HL-60/S4 treated with retinoic acid at 250 ng/mL for 4 days and 3 days (cell line): ENCODE measurements around the gene PI4KB.

Source experiments
- in situ Hi-C: fragments of 300-500 bp; cut with MboI; formaldehyde crosslinking; loops from 2 replicates; pipeline ENCODE4 v1.7.0; 2022; ENCODE audit warnings: low sequenced_read_pairs

The PI4KB gene

DNA sequence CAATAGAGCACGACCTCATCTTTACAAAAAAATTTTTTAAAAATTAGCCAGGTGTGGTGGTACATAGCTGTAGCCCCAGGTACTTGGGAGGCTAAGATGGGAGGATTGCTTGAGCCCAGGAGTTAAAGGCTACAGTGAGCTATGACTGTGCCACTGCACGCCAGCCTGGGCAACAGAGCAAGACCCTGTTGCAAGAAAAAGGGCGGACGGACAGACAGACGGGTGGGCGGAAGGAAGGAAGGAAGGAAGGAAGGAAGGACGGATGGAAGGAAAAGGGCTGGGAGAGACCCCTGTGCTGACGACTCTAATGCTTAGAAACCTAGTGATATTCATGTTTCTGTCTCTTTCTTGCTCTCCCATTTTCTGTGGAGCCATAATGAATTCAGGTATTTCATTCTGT is 14.4 kb downstream of the PI4KB start:
- in situ Hi-C loops, result no loop called here

DNA sequence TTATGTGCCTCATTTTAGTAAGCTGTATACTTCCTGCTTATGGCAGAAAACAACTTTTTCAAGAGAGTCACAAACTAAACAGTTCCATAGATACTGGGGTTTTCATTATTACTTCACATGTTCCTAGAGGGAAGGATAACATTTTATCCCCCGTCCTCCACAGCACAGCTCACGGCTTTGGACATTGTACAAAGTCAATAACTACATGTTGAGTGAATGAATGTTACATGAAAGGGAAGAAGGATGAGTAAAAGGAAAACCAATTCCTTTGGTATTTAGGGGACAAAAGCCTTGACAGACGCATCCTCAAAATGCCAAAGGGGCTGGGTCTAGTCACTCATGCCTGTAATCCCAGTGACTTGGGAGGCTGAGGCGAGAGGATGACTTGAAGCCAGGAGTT is 14.8 kb downstream of the PI4KB start:
- in situ Hi-C loops, result no loop called here

DNA sequence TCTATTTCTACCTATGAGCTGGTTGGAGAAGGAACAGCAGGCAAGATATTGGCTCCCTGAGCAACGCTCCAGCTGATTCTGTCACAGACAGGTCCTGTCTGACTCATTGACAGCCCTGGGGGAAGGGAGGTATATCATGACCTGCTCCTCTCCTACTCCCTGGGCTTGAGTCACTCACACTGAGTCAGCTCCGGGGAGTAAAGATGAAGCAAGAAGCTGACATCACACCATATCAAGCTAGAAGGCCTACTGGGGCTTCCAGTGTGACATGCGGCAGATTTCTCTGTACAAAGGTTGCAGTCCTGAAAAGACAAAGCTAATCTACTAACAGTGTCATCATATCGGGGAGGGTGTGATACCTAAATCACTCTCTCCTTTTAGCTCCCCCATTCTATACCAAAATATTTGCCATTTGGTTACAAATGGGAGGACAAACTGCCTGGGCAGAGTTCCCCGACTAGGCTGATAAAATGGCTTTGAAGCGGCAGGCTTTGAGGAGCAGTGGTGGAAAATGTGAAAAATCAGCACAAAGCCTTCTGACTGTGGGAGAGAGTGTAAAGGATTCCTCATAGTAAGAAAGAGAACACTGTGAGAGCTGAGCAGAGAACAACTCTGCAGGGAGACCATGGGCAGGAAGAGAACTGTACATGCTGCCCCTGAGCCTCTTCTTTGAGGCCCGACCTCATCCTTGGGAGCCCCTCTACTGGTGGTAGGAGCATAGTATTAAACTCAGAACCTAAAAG is 15.5 kb downstream of the PI4KB start:
- in situ Hi-C loops, result no loop called here

DNA sequence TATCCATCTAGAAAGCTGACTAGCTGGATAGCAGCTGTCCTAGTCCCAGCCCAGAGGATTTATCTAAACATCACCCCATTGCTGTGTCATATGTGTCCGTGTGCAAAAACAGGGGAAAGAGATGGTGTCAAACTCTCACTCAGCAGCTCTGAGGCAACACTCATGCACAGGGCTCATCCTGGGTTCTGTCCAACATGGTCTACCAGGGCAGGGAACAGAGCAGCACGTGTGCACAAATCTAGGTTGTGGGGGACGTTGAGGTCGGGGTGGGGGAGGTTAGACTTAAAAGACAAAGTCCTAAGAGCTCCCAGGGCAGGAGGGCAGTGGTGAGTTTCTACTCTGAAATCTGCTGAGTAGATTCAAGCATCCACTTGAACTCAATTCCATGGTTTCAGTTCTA is 16.2 kb downstream of the PI4KB start:
- in situ Hi-C loops, result no loop called here

DNA sequence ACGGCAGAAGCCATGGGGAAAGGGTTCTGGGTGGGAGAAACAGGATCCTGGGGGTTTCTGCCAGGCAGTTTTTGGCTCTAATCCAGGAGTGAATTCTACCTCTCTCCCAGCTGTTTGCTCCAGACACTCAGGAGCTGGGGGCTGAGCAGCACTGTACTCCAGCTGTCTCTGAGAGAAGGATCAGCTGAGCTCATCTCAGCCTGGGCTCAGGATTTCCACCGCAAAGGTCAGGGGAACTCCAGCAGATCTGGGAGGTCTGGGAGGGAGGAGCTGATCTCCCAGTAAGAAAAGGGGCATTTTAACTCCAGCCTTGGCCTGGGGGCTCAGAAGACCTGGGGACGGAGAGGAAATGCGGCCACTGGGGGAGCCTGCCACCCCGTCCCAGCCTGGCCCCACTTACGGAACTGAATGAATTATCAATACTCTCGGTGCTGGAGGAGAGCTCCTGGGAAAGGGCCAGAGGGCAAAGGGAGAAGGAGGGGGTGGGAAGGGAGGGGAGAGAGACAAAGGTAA is 17.3 kb downstream of the PI4KB start:
- in situ Hi-C loops, result no loop called here

DNA sequence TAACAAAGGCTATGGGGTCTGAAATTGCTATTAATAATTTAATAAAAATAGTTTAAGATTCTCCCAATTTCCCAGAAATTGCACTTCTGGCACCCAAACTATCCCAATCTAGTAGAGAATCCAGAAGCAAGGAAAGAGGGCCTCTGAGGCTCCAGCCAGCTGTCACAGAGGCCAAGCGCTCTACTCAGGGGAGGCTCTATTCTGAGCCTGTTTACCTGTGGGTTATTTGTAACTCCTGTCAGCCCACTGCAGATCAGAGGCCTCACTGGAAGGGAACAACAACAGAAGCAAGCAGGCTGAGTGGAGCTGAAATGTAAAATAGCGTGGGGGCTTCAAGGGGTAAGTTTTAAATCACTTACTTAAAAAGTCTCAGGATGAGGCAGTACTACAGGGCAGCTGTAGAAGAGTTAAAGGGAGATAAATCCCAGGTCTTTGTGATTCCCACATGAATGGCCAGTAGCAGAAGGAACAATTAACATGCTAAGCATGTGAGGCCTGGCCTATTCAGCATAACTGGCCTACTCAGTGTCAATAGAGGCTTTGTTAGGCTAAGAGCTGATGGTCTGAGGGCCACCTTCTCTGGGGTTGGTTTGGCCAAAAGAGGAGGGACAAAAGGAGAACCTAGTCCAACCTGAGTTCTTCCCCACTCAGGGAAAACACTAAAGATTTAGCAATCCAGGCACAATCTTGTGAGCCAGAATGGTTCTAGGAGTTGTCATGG is 32.3 kb downstream of the PI4KB start:
- in situ Hi-C loops, result no loop called here

DNA sequence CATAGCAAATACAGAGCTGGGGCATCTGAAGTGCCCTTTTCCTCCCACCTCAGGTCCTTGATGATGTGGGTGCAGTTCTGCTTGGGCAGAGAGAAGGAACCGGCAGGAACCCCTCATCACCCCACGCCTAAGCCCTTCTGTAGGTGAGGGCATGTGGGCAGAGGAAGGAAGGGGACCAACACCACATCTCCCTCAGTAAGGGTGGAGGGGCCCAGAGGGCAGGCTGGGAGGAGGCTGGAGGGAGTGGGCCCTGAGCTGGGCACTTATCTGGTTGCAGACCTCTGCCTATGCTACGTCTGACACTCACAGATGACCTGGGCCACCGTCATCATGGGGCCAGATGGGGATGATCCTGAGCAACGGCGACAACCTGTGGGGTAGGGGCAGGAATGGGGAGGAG is 34.1 kb downstream of the PI4KB start:
- in situ Hi-C loops, result no loop called here

DNA sequence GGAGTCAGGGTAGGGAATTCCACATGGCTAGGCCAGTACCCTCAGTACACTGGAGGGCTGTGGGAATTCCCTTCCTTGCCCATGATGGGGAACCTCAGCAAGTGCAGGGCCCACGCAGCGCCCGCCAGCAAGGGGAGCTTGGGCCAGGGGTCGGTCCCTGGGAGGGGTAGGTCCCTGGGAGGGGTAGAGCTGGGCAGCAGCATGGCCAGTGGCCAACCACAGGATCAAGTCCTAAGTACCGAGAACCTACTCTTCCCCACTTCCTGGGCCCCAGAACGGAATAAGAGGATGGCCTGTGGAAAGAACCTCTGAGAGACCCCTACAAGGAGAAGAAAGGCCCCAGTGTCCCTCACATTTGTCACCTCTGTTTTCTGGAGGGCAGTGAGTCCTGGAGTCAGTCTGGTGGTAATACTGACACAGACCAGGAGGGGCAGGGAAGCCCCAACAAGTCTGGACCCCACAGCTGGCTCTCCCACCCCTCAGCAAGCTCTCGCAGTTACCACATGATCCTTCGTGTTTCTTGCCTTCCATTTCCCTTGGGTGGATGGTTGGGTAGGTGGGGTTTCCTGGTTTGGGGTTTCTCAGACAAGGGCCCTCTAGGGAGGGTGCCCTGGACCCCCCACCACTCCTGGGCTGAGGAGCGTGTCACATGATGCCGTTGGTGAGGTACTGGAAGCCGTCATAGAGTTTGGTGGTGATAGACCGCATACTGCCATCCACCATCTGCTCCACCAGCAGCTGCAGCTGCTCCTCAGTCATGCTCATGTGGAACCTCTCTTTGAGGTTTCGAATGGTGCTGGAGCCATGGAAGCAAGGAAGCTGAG is 34.8 kb downstream of the PI4KB start:
- in situ Hi-C loops, result no loop called here

DNA sequence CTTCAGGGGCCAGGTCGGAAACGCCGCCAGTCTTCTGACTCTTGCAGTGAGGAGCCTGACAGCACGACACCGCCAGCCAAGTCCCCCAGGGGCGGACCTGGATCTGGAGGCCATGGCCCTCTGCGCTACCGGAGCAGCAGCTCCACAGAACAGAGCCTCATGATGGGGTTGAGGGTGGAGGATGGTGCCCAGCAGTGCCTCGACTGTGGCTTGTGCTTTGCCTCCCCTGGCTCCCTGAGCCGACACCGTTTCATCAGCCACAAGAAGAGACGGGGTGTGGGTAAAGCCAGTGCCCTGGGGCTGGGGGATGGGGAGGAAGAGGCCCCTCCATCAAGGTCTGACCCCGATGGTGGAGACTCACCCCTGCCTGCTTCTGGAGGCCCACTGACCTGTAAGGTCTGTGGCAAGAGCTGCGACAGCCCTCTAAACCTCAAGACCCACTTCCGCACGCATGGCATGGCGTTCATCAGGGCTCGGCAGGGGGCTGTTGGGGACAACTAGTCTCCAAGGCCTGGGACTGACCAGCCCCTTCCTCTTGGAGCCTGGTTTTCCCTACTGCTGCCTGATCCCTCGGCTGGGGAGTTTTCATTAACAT is 36.4 kb downstream of the PI4KB start:
- in situ Hi-C loops, result no loop called here

DNA sequence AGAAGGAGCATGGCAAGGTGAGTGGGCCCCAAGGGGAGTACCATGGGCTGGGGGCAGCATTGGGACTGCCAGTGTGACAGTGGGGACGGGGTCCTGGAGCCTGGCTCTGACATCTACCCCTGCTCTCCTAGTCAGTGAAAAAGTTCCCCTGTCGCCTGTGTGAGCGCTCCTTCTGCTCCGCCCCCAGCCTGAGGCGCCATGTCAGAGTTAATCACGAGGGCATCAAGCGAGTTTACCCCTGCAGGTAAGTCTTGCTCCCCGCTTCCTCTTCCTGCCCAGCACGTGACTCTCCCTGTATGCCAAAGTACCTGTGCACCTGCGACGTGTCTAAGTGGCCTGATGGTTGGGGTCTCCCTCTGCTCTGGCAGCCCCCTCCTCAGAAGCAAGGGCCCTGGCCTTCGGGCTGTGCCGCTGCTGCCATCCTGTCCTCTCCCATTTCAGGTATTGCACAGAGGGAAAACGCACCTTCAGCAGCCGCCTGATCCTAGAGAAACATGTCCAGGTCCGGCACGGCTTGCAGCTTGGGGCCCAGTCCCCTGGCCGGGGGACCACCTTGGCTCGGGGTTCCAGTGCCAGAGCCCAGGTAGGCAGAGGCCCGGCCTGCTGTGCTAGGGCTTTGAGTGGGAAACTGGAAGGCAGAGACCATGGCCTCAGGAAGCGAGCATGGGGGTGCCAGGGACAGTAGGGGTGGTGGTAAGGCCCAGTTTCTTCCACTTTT is 37.1 kb downstream of the PI4KB start:
- in situ Hi-C loops, result no loop called here

DNA sequence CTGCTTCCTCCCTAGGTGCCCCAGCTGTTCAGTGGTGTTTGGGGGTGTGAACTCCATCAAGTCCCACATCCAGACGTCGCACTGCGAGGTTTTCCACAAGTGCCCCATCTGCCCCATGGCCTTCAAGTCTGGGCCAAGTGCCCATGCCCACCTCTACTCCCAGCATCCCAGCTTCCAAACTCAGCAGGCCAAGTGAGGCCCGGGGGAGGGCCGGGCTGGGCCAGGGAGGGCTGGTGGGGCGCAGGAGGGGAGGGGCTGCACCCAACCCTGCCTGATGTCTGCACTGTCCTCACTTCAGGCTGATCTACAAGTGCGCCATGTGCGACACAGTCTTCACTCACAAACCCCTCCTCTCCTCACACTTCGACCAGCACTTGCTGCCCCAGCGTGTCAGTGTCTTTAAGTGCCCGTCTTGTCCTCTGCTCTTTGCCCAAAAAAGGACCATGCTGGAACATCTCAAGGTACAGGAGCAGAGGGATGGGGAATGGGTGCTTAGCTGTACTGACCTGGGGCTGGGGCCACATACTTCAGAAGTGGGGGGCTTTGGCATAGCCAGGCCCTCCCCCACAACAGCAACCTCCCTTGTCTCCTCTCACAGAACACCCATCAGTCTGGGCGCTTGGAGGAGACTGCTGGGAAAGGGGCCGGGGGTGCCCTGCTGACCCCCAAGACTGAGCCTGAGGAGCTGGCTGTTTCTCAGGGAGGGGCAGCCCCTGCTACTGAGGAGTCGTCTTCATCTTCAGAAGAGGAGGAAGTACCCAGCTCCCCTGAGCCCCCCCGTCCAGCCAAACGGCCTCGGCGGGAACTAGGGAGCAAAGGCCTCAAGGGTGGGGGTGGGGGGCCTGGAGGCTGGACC is 37.9 kb downstream of the PI4KB start:
- in situ Hi-C loops, result no loop called here

DNA sequence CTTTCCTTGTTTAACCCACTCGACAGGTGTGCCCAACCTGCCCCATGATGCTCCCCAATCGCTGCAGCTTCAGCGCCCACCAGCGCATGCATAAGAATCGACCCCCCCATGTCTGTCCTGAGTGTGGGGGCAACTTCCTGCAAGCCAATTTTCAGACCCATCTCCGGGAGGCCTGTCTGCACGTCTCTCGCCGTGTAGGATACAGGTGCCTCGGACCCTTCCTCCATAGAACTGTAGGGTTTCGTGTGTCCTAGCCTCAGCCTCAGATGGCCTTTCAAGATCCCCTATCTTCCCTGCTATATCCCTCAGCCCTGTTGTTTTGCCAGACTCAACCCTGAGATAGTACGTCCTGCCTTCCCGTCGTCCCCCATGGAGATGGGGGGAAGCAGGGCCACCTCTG is 38.7 kb downstream of the PI4KB start:
- in situ Hi-C loops, result no loop called here

DNA sequence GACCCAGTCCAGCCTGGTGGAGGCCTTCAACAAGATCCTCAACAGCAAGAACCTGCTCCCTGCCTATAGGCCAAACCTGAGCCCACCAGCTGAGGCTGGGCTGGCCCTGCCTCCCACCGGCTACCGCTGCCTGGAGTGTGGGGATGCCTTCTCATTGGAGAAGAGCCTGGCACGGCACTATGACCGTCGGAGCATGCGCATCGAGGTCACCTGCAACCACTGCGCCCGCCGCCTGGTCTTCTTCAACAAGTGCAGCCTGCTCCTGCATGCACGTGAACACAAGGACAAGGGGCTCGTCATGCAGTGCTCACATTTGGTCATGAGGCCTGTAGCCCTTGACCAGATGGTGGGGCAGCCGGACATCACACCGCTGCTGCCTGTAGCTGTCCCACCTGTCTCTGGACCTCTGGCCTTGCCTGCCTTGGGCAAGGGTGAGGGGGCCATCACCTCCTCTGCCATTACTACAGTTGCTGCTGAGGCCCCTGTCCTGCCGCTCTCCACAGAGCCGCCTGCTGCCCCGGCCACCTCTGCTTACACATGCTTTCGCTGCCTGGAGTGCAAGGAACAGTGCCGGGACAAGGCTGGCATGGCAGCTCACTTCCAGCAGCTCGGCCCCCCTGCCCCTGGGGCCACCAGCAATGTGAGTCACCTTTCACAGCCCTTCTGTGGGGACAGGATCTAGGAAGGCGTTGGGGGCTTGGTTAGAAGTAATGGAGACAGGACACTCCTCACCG is 39.3 kb downstream of the PI4KB start:
- in situ Hi-C loops, result no loop called here

DNA sequence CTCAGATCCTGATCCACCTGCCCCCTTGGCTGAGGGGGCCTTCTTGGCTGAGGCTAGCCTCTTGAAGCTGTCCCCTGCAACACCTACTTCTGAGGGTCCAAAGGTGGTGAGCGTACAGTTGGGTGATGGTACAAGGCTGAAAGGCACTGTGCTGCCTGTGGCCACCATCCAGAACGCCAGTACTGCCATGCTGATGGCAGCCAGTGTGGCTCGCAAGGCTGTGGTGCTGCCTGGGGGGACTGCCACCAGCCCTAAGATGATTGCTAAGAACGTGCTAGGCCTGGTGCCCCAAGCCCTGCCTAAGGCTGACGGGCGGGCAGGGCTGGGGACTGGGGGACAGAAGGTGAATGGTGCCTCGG is 39.9 kb downstream of the PI4KB start:
- in situ Hi-C loops, result no loop called here

DNA sequence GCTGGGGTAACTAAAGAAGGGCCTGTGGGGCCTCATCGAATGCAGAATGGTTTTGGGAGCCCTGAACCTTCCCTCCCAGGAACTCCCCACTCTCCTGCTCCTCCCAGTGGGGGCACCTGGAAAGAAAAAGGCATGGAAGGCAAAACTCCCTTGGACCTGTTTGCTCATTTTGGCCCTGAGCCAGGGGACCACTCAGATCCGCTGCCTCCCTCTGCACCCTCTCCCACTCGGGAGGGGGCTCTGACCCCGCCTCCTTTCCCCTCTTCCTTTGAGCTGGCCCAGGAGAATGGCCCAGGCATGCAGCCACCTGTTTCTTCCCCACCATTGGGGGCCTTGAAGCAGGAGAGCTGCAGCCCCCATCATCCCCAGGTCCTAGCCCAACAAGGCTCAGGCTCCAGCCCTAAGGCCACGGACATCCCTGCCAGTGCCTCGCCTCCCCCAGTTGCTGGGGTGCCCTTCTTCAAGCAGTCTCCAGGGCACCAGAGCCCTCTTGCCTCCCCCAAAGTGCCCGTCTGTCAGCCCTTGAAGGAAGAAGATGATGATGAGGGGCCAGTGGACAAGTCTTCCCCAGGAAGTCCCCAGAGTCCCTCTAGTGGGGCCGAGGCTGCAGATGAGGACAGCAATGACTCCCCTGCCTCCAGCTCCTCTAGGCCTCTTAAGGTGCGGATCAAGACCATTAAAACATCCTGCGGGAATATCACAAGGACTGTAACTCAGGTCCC is 40.4 kb downstream of the PI4KB start:
- in situ Hi-C loops, result no loop called here

DNA sequence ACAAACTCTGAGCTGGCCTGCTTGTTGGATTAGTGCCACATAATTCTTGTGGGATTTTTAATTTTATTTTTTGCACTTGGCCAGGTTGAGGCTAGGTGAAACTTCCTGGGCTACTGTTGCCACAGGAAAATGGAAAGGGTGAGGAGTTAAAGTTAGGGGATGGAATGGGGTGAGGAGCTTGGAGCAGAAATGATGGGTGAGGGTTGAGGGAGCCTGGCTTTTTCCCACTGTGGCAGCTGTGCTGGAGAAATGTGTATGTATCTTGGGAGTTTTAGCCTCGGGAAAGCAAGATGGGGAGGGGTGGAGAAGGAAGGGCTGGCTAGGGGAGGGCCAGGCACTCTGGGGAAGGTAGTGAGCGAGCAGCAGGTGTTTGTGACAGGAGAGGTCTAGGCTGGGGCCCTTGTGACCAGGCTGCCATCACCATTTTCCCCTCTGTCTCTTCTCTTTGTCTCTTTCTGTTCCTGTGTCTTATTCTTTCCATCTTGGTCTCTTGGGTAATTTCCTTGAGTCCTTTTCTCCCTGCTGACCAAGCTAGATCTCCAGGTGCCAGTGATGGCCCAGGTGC is 43.1 kb downstream of the PI4KB start:
- in situ Hi-C loops, result no loop called here

DNA sequence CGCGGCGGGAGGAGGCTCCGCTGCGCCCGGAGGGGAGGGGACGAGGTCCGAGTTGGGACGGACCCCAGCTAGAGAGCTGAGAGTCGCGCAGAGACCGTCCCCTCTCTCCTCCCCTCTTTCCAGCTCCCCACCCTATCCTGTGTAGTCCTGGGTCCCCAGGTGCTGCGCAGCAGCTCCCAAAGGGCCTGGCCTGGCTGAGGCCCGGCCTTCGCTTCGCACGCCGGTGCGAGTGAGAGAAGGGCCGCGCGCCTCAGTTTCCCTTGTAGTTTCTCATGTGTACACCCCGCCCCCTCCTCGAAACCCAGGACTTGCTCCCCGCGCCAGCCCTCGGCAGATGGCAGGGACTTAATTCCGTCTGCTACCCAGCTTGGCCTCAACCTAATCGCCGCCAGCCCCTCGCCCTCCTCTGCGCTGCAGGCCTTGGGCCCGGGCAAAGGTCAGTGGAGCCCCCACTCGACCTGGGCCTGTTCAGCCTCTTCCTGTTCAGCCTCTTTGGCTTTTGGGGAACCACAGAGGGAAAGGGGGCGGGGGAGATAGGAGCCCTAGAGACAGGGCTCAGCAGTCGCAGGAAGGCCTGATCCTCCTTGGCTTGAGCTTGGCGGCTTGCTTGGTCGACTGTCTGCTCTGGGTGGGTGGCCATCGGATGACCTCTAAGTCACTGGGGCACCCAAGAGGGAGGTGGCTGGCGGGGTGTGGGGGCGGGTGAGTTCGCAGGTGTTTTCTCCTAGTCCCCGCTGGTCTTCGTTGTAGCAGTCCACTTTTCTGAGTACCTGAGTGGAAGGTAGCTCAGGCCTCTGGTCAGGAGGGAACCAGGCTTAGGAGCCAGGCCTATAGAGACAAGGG is 44.1 kb downstream of the PI4KB start:
- in situ Hi-C loops, result no loop called here
